ENCODE results near the gene GPR156.
"Not testable (repeated sequence)": the region's sequence is repeated elsewhere in the genome, so short reads cannot be mapped to it uniquely, and the experiment has no call there.

GPR156 gene

GRCh38 chr3:120306519-120307455 lies 21.8 kb upstream of the GPR156 start:
- DNase-seq (ENCODE audit: low read depth) = no peak
- TF ChIP-seq CTCF (conservative IDR thresholded peaks at IDR 0.05; ENCODE audit: low read depth, low read length) = no peak
- H3K4me3 ChIP-seq (ENCODE audit: low read depth, low read length) = no peak overlapping the region

DNA sequence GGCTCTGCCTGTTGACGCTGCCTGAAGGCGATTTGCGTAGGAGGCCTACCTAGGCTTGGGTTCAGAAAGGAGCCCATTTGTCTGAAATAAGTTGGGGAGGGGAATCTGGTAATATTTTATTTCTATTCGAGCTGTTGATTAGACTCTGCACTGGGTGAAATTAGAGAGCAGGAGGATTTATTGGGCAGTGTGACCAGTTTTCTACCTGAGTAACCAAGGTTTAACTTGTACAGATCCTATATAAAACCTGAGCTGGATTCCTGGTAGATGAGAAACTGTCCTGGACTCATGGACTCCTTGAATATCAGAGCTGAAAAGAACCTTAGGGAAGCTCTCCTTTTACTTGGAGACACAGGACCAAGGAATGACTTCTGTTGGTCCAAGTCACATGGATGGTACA lies 19.6 kb upstream of the GPR156 start:
- no peak for DNase-seq (ENCODE audit: low read depth)
- TF ChIP-seq CTCF (conservative IDR thresholded peaks at IDR 0.05; ENCODE audit: low read depth, low read length) = no peak
- no peak overlapping the region for H3K4me3 ChIP-seq (ENCODE audit: low read depth, low read length)

GRCh38 chr3:120302361-120302760 lies 17.3 kb upstream of the GPR156 start:
- DNase-seq (ENCODE audit: low read depth) = peak; percentile 38
- no peak overlapping the region for H3K4me3 ChIP-seq (ENCODE audit: low read depth, low read length)
- no peak for TF ChIP-seq CTCF (conservative IDR thresholded peaks at IDR 0.05; ENCODE audit: low read depth, low read length)

DNA sequence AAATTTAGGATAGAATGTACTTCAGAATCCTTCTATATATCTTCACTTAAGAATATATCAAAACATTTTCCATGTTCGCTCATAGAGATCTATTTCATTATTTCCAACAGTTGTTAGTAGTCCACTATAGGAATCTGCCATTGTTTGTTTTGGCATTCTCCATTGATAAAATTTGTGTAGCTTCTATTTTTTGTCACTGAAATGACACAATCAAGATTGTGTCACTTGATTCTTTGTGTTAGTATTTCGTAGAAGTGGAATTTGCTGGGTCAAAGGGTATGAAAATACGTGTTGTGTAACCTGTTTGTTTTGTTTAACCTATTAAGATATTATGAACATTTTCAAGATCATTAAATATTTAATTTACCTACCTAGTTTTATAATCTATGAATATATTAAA lies 15.9 kb upstream of the GPR156 start:
- no peak for TF ChIP-seq CTCF (conservative IDR thresholded peaks at IDR 0.05; ENCODE audit: low read depth, low read length)
- DNase-seq (ENCODE audit: low read depth) = peak; percentile 16
- H3K4me3 ChIP-seq (ENCODE audit: low read depth, low read length) = no peak overlapping the region

DNA sequence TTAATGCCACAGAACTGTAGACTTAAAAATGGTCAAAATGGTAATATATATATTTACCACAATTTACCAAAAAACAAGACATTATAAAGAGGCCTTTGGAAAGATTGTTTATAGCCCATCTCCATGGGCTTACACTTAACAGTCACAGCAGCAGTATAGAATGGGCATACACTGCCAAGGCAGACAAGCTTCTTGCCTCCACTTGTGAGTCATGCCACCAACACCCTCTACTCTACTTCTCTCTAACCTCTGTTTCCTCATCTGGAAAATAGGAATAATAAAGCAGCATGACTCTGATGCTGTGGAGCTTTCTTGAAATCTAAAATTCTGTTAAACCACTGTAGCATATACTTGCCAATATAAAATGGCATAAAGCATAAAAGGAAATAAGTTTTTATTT lies 14.4 kb upstream of the GPR156 start:
- no peak overlapping the region for H3K4me3 ChIP-seq (ENCODE audit: low read depth, low read length)
- no peak for TF ChIP-seq CTCF (conservative IDR thresholded peaks at IDR 0.05; ENCODE audit: low read depth, low read length)
- no peak for DNase-seq (ENCODE audit: low read depth)

DNA sequence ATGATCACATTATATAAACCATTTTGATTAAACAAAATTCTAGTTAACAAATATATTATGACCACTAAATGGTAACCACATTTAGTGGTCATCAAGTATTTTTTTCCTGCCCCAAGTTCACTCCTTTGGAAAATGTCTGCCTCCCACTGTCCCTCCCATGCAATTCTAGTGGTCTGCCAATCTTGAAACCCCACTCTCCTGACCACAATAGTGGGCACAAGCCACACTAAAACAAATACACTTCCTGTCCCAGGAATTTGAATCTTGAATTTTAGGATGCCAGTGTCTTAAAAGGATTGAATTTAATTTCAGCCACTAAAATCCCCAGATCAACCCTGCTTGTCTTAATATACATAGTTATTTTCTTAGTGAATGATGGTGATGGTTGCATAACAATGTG lies 14.0 kb upstream of the GPR156 start:
- no peak overlapping the region for H3K4me3 ChIP-seq (ENCODE audit: low read depth, low read length)
- no peak for TF ChIP-seq CTCF (conservative IDR thresholded peaks at IDR 0.05; ENCODE audit: low read depth, low read length)
- no peak for DNase-seq (ENCODE audit: low read depth)

DNA sequence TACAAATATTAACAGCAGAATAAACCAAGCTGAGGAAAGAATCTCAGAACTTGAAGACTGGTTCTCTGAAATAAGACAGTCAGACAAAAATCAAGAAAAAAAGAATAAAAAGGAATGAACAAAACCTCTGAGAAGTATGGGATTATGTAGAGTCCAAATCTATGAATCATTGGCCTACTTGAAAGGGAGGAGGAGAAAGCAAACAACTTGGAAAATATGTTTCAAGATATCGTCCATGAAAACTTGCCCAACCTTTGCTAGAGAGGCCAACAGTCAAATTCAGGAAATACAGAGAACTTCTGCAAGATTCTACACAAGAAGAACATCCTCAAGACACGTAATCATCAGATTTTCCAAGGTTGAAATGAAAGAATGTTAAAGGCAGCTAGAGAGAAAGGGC lies 6.5 kb upstream of the GPR156 start:
- H3K4me3 ChIP-seq (ENCODE audit: low read depth, low read length) = not testable (repeated sequence)
- DNase-seq (ENCODE audit: low read depth) = peak; percentile 47
